ENCODE data around the gene CT45A10.
"Not testable (repeated sequence)": the region's sequence is repeated elsewhere in the genome, so short reads cannot be mapped to it uniquely, and the experiment has no call there.

The CT45A10 gene, protein sequence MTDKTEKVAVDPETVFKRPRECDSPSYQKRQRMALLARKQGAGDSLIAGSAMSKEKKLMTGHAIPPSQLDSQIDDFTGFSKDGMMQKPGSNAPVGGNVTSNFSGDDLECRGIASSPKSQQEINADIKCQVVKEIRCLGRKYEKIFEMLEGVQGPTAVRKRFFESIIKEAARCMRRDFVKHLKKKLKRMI

DNA sequence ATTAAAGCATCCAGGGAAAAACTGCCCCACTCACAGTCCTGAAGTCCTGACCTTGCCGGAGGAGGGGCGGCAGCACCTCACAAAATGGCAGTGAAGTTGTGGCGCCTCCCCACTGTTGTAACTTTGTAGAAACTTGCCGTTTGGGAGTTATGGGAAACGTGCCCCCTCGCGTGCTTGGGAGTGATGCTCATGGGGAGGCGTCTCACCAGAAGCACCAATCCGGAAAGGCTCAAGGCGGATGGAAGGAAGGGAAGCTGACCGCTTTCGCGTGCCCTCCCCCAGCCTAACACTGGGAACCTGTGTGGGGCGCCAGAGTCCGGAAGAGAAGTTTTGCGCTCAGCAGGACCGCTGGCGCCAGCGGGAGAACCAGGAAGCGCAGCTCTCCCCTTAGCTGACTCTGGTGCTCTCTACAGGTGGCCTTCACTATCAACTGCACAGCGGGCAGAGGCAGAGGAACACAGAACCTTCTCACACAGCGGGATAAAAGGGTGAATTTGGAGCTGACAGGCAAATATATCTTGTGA, at the start of gene CT45A10, which contains the start of gene SAGE1:
TSS of gene CT45A10 (minus strand) at position 151 of the 524 bp plus-strand sequence. CDS start 8,100 bp downstream, outside the sequence.
TSS of gene SAGE1 (plus strand) at position 423 of the 524 bp plus-strand sequence. CDS start 2,527 bp downstream, outside the sequence.
- peaks cover 3% of the 10 kb centered on the region for H3K27me3 ChIP-seq (replicated peaks; ENCODE audit: control insufficient read depth, insufficient read depth, low read length)
- H3K36me3 ChIP-seq (ENCODE audit: control insufficient read depth, insufficient read depth, low read length, severe bottlenecking) = no peaks in the 10 kb centered on the region
- no peaks in the 10 kb centered on the region for H3K9me3 ChIP-seq (ENCODE audit: control insufficient read depth, low read length)
- H3K9ac ChIP-seq (ENCODE audit: low read length) = no peak within 1 kb of the TSS
- no peak for DNase-seq (ENCODE audit: low read depth)
- H3K4me1 ChIP-seq (ENCODE audit: control insufficient read depth, insufficient read depth, low read length) = no peaks in the 10 kb centered on the region
- H3K4me3 ChIP-seq (ENCODE audit: low read length) = no peak within 1 kb of the TSS

DNA sequence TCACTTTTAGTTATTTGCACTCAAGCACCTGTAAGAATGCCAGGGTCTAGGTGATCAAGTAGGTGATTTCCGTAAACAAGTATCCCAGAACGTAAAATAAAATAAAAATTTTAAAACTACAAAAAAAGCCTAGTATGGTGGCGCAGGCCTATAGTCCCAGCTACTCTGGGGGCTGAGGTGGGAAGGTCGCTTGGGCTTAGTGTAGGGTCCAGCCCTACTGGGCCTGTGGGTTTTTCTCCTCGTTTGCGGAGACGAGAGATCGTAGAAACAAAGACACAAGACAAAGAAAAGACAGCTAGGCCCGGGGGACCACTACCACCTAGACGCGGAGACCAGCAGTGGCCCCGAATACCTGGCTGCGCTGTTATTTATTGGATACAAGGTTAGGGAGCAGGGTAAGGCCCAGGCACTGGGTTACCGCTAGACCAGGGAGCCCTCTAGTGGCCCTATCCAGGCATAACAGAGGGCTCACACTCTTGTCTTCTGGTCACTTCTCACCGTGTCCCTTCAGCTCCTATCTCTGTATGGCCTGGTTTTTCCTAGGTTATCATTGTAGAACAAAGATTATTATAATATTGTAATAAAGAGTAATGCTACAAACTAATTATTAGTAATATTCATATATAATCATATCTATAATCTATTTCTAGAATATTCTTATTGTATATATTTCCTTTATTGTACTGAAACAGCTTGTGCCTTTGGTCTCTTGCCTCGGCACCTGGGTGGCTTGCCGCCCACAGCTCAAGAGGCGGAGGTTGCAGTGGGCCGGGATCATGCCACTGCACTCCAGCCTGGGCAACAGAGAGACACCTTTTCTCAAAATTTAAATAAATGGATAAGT, 38.6 kb upstream of the CT45A10 start:
- Histone ChIP-seq H3K36me3 (ENCODE audit: control insufficient read depth, insufficient read depth, low read length, severe bottlenecking) (no peaks in the 10 kb centered on the region), H3K9ac (ENCODE audit: low read length) (no peak overlapping the region), H3K27me3 (replicated peaks; ENCODE audit: control insufficient read depth, insufficient read depth, low read length) (peaks cover 44% of the 10 kb centered on the region), H3K9me3 (ENCODE audit: control insufficient read depth, low read length) (no peaks in the 10 kb centered on the region), H3K4me3 (ENCODE audit: low read length) (no peak overlapping the region), H3K4me1 (ENCODE audit: control insufficient read depth, insufficient read depth, low read length) (no peaks in the 10 kb centered on the region)
- DNase-seq (ENCODE audit: low read depth) = peak; percentile 66

DNA sequence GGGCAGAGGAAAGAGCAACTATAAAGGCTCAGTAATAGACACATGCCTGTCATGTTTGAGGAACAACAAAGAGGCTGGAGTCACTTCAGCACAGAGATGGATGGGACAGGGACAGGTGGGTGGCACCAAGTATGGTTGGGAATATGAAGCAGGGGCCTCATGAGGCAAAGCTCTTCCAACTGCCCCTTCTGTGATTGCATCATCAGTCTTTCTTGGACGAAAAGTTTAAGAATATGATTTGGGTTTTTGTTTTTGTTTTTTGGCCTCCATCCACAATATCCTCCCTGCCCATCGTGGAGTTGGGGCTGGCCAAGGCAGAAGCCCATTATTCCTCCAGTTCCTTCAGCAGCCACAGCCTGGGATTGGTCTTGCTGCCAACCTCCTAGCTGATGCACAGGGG, 34.7 kb upstream of the CT45A10 start:
- H3K9ac ChIP-seq (ENCODE audit: low read length) = no peak overlapping the region
- peaks cover 38% of the 10 kb centered on the region for H3K27me3 ChIP-seq (replicated peaks; ENCODE audit: control insufficient read depth, insufficient read depth, low read length)
- H3K4me1 ChIP-seq (ENCODE audit: control insufficient read depth, insufficient read depth, low read length) = no peaks in the 10 kb centered on the region
- H3K9me3 ChIP-seq (ENCODE audit: control insufficient read depth, low read length) = no peaks in the 10 kb centered on the region
- no peak overlapping the region for H3K4me3 ChIP-seq (ENCODE audit: low read length)
- H3K36me3 ChIP-seq (ENCODE audit: control insufficient read depth, insufficient read depth, low read length, severe bottlenecking) = no peaks in the 10 kb centered on the region
- no peak for DNase-seq (ENCODE audit: low read depth)

DNA sequence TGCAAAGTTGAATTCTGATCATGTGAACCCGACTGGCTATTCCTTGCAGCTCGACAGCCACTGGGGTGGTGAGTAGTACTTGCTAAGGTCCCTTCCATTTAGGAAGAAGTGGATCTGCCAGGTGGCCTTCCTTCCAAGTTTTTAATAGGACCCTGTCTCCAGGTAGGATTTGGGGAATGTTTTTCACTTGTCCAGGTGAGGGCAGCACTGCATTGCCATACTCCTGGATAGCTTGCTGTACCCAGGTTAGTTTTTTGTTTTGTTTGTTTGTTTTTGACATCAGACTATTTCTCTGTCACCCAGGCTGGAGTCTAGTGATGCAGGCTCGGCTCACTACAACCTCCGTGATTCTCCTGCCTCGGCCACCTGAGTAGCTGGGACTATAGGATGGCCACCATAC, 30.1 kb upstream of the CT45A10 start:
- Histone ChIP-seq H3K4me3 (ENCODE audit: low read length) (no peak overlapping the region), H3K9me3 (ENCODE audit: control insufficient read depth, low read length) (no peaks in the 10 kb centered on the region), H3K36me3 (ENCODE audit: control insufficient read depth, insufficient read depth, low read length, severe bottlenecking) (no peaks in the 10 kb centered on the region), H3K27me3 (replicated peaks; ENCODE audit: control insufficient read depth, insufficient read depth, low read length) (peaks cover 22% of the 10 kb centered on the region), H3K9ac (ENCODE audit: low read length) (no peak overlapping the region), H3K4me1 (ENCODE audit: control insufficient read depth, insufficient read depth, low read length) (no peaks in the 10 kb centered on the region)
- no peak for DNase-seq (ENCODE audit: low read depth)

DNA sequence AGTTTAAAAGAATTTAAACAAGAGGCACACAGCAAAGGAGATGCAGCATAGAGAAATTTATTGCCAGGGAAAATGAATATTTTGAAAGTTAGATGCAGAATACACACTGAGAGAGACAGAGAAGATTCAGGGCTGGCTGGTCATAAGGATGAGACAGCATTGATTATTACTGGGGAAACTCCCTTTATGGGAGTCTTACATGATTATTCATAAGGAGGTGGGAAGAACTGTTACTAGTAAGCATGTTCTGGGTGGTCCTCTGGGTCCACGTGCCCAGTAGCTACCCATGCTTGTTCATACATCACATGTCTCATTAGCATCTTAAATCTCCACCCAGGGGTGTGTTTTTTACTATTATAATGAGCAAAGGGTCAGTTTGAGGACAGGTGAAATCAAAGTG, 27.3 kb upstream of the CT45A10 start:
- H3K27me3 ChIP-seq (replicated peaks; ENCODE audit: control insufficient read depth, insufficient read depth, low read length) = peaks cover 41% of the 10 kb centered on the region
- not testable (repeated sequence) for H3K9ac ChIP-seq (ENCODE audit: low read length); H3K36me3 ChIP-seq (ENCODE audit: control insufficient read depth, insufficient read depth, low read length, severe bottlenecking); H3K4me1 ChIP-seq (ENCODE audit: control insufficient read depth, insufficient read depth, low read length); H3K9me3 ChIP-seq (ENCODE audit: control insufficient read depth, low read length); DNase-seq (ENCODE audit: low read depth); H3K4me3 ChIP-seq (ENCODE audit: low read length)

DNA sequence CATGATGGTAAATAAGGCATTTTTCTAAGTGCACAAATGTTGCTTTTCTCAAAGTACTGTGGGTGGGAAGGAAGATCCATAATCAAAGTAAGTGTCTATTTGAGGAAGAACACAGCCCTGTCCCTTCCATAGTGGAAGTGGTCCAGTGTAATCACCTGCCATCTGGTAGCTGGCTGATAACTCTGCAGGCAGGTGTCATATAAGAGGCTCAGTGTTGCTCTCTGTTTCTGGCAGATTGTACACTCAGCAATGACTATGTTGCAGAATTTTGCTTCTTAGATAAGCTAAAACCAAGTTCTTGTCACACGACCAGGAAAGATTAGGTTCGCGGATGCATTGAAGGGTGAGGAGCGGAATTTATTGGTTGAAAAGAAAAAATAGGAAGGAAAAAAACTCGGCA, 21.2 kb upstream of the CT45A10 start:
- peaks cover 50% of the 10 kb centered on the region for H3K27me3 ChIP-seq (replicated peaks; ENCODE audit: control insufficient read depth, insufficient read depth, low read length)
- H3K9me3 ChIP-seq (ENCODE audit: control insufficient read depth, low read length) = peaks cover 18% of the 10 kb centered on the region
- H3K36me3 ChIP-seq (ENCODE audit: control insufficient read depth, insufficient read depth, low read length, severe bottlenecking) = no peaks in the 10 kb centered on the region
- DNase-seq (ENCODE audit: low read depth) = no peak
- H3K9ac ChIP-seq (ENCODE audit: low read length) = no peak overlapping the region
- no peaks in the 10 kb centered on the region for H3K4me1 ChIP-seq (ENCODE audit: control insufficient read depth, insufficient read depth, low read length)
- no peak overlapping the region for H3K4me3 ChIP-seq (ENCODE audit: low read length)

DNA sequence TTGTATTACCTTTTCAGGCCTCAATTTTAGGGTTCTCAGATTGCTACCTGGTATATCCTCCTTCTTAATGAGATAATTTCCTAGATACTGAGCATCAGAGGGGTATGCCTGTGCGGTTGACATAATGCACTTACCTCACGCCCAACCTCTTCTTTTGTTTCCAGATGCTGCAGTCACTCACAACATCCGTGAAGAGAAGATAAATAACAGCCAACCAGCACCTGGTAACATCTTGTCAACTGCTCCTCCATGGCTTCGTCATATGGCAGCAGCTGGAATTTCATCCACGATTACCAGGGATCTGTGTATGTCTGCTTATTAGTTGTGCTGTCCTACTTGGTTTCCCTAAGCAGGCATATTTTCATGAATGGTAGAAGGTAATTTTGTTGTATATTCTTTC, 17.0 kb upstream of the CT45A10 start:
- Histone ChIP-seq H3K4me3 (ENCODE audit: low read length) (no peak overlapping the region), H3K9me3 (ENCODE audit: control insufficient read depth, low read length) (peaks cover 14% of the 10 kb centered on the region), H3K4me1 (ENCODE audit: control insufficient read depth, insufficient read depth, low read length) (no peaks in the 10 kb centered on the region), H3K36me3 (ENCODE audit: control insufficient read depth, insufficient read depth, low read length, severe bottlenecking) (no peaks in the 10 kb centered on the region), H3K9ac (ENCODE audit: low read length) (no peak overlapping the region), H3K27me3 (replicated peaks; ENCODE audit: control insufficient read depth, insufficient read depth, low read length) (peaks cover 33% of the 10 kb centered on the region)
- no peak for DNase-seq (ENCODE audit: low read depth)

DNA sequence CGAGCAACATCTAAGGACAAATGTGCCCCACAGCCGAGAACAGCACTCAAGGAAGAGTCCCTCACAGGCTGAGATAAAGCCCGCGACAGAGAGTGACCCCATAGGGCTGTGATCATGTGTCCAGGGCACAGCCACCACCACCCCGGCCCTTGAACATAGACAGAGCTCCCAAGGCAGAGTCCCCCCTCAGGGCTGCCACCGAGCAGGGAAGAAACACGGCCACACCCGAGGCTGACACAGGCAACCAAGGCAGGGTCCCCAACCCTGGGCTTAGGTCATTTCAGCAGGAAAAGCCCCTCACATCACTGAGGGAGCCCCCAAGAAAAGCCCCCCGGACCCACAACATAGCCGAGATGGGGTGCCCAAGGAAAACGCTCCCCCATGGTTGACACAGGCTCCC, 463 bp downstream of the CT45A10 start:
- Histone ChIP-seq H3K9me3 (ENCODE audit: control insufficient read depth, low read length) (no peaks in the 10 kb centered on the region), H3K9ac (ENCODE audit: low read length) (no peak overlapping the region), H3K4me1 (ENCODE audit: control insufficient read depth, insufficient read depth, low read length) (no peaks in the 10 kb centered on the region), H3K27me3 (replicated peaks; ENCODE audit: control insufficient read depth, insufficient read depth, low read length) (peaks cover 3% of the 10 kb centered on the region), H3K4me3 (ENCODE audit: low read length) (no peak overlapping the region), H3K36me3 (ENCODE audit: control insufficient read depth, insufficient read depth, low read length, severe bottlenecking) (no peaks in the 10 kb centered on the region)
- DNase-seq (ENCODE audit: low read depth) = no peak

DNA sequence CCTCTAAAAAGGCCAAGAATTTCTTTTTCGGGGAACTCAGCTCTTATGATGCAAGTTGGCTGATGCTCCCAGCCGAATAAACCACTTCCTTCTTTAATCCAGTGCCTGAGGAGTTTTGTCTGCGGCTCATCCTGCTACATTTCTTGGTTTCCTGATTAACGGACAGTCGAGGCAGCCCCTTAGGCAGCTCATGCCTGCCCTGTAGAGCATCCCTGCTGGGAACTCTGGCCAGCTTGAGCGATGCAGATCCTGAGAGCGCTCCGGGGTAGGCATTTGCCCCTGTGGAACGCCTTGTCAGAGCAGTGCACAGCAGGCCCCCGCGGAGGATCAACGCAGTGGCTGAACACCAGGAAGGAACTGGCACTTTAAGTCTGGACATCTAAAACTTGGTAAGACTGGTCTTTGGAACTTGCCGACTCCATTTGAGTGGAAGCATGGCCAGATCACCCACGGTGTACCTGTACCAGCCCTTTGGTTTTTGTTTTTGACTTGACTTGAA, 3.1 kb downstream of the CT45A10 start:
- no peak for DNase-seq (ENCODE audit: low read depth)
- peaks cover 3% of the 10 kb centered on the region for H3K27me3 ChIP-seq (replicated peaks; ENCODE audit: control insufficient read depth, insufficient read depth, low read length)
- H3K9me3 ChIP-seq (ENCODE audit: control insufficient read depth, low read length) = no peaks in the 10 kb centered on the region
- no peaks in the 10 kb centered on the region for H3K4me1 ChIP-seq (ENCODE audit: control insufficient read depth, insufficient read depth, low read length)
- no peaks in the 10 kb centered on the region for H3K36me3 ChIP-seq (ENCODE audit: control insufficient read depth, insufficient read depth, low read length, severe bottlenecking)
- H3K9ac ChIP-seq (ENCODE audit: low read length) = no peak overlapping the region
- H3K4me3 ChIP-seq (ENCODE audit: low read length) = no peak overlapping the region

DNA sequence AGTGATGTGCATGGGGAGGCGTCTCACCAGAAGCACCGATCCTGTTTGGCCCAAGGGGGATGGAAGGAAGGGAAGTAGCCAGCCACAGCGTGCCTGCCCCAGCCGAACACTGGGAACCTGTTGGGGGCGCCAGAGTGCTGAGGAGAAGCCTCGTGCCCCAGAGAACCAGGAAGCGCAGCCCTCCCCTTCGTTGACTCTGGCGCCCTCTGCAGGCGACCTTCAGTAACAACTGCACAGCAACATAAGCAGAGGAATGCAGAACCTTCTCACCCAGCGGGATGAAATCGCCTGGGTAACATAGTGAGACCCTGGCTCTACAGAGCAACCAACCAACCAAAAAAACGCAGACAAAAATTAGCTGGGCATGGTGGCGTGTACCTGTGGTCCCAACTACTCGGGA, 4.3 kb downstream of the CT45A10 start:
- DNase-seq (ENCODE audit: low read depth); H3K36me3 ChIP-seq (ENCODE audit: control insufficient read depth, insufficient read depth, low read length, severe bottlenecking); H3K4me3 ChIP-seq (ENCODE audit: low read length); H3K9me3 ChIP-seq (ENCODE audit: control insufficient read depth, low read length); H3K4me1 ChIP-seq (ENCODE audit: control insufficient read depth, insufficient read depth, low read length); H3K27me3 ChIP-seq (replicated peaks; ENCODE audit: control insufficient read depth, insufficient read depth, low read length); H3K9ac ChIP-seq (ENCODE audit: low read length): not testable (repeated sequence)

DNA sequence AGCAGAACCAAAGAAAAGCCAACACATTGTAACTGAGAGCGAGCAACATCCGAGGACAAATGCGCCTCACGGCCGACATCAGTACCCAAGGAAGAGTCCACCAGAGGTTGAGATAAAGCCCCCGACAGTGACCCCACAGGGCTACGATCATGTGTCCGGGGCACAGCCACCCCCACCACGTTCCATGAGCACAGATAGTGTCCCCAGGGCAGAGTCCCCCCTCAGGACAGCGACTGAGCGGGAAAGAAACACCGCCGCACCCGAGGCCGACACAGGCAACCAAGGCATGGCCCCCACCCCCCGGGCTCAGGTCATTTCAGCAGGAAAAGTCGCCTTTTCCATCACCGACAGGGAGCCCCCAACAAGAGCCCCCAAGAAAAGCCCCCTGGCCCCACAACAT, 5.0 kb downstream of the CT45A10 start:
- not testable (repeated sequence) for DNase-seq (ENCODE audit: low read depth); H3K4me3 ChIP-seq (ENCODE audit: low read length); H3K9me3 ChIP-seq (ENCODE audit: control insufficient read depth, low read length); H3K9ac ChIP-seq (ENCODE audit: low read length); H3K4me1 ChIP-seq (ENCODE audit: control insufficient read depth, insufficient read depth, low read length); H3K36me3 ChIP-seq (ENCODE audit: control insufficient read depth, insufficient read depth, low read length, severe bottlenecking); H3K27me3 ChIP-seq (replicated peaks; ENCODE audit: control insufficient read depth, insufficient read depth, low read length)
